Type B pancreatic cell (in vitro differentiated cells): ENCODE measurements around the gene XXYLT1. TPM values are rescaled to one million over a fixed set of nuclear protein-coding genes. Genes with fewer than 3 reads are reported as not detected.

Experiments
- DNase-seq: peaks from one replicate; pipeline ENCODE4 v3.0.0; 2021; ENCODE audit warnings: mixed read lengths; ENCODE audit not compliant: unreplicated experiment; ENCODE audit errors: extremely low spot score
- H3K27ac Mint-ChIP-seq: 2 replicates; pipeline ENCODE4 v1.8.0; 2021; ENCODE audit warnings: mild to moderate bottlenecking, mixed read lengths
- H3K27me3 Mint-ChIP-seq: 2 replicates; pipeline ENCODE4 v1.8.0; 2021; ENCODE audit warnings: mixed read lengths
- H3K36me3 Mint-ChIP-seq: 2 replicates; pipeline ENCODE4 v1.8.0; 2021; ENCODE audit warnings: mixed read lengths
- H3K4me1 Mint-ChIP-seq: one replicate; pipeline ENCODE4 v1.8.0; 2021; ENCODE audit warnings: mixed read lengths; ENCODE audit not compliant: unreplicated experiment
- H3K4me3 Mint-ChIP-seq: 2 replicates; pipeline ENCODE4 v1.8.0; 2021; ENCODE audit warnings: mild to moderate bottlenecking, mixed read lengths
- H3K9me3 Mint-ChIP-seq: 2 replicates; pipeline ENCODE4 v1.8.0; 2021; ENCODE audit warnings: mixed read lengths
- CTCF ChIP-seq: fragments of 200-600 bp; sonication (generic); conservative IDR thresholded peaks from 2 replicates; pipeline ENCODE4 v1.5.0; 2021; ENCODE audit warnings: antibody characterized with exemption, mild to moderate bottlenecking
- total RNA-seq: library from RNA; stranded (reverse); gene quantifications from 2 replicates; pipeline ENCODE4 v1.2.1, GENCODE V29; 2021; ENCODE audit warnings: low replicate concordance

XXYLT1 gene
- total RNA-seq, 1 donor from 2014 or later, result 27.0 TPM

DNA sequence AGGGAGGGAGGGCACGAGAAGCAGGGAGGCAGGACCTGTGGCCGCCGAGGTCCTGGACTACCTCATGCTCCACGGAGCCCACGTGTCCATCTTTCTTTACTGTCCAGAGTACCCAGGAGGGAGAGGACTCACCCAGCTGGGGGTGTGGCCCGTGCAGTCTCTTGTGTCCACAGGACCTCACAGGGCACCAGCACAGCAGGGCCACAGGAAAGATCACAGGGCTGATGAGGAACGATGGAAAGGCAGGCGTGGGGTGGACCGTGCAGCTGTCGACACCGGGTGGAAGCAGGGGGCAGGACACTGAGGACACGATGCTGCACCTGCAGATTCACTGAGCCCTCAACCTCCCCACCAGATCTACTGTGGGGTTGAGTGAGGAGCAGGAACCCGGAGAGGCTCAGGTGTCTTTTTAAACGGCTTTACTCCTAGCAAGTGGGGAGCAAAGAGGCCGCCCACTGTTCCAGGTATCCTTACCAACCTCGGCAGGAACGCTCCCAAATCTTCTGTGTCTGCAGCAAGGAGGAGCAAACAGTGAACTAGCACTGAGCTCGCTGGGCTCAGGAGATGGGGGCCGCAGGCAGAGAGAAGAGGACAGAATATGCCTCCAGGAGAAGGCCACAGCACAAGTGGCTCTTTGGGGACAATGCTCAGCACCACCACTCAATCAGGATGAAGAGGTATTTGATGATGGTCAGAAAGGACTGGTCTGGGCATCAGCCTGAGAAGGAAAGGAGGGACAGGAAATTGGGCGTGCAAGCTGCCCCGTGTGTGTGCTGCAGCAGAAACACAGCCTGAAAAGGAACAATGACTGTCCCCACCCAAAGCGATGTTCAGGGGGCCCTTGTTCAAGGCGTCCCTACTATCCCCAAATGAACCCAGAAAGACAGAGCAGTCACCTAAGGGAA, 198.8 kb downstream of the XXYLT1 start:
- H3K27me3 Mint-ChIP-seq, result no peaks in the 10 kb centered on the region

DNA sequence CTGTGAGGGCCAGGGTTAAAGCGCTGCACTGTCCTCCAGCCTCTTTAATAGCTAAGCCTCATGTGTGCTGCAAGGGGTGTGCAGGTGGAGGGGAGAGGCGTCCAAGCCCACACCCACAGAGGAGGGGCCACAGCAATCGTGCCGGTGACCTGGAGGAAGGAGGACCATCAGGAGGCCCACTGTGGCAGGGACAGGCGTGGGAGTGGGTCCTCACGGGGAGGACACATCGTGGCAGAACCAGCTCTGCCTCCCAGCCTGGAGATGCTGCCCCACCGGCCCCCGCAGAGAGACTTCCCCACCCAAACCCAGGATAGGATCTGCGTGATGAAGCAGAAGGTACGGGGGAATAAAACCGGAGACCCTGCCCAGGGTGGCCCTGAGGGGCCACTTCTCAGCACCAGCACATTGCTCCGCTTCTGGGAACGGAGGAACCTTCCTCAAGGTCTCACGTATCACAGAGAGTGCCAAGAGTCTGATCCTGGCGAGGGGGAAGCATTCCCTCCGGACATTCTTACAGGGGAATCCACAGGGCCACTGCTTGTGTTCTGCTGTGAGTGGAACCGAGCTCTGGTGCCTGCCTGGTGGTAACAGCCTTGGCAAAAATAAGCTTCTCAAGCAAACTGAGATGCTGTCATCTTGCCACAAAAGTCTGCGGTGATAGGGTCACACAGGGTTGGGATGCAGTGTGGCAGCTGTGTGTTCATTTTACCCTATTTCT, 199.8 kb downstream of the XXYLT1 start:
- Mint-ChIP-seq H3K9me3 (no peaks in the 10 kb centered on the region), H3K4me3 (no peak overlapping the region), H3K36me3 (peaks cover 15% of the 10 kb centered on the region), H3K27ac (no peak overlapping the region), H3K27me3 (no peaks in the 10 kb centered on the region), H3K4me1 (no peaks in the 10 kb centered on the region)
- no peak for TF ChIP-seq CTCF
- no peak for DNase-seq

More for the DNA sequence above, 198.8 kb downstream of the XXYLT1 start:
- no peak for TF ChIP-seq CTCF
- H3K4me1 Mint-ChIP-seq, result peaks cover 5% of the 10 kb centered on the region
- DNase-seq, result no peak
- peak overlapping the region; percentile 34 for H3K27ac Mint-ChIP-seq
- H3K9me3 Mint-ChIP-seq, result no peaks in the 10 kb centered on the region
- no peak overlapping the region for H3K4me3 Mint-ChIP-seq
- peaks cover 15% of the 10 kb centered on the region for H3K36me3 Mint-ChIP-seq

- Mint-ChIP-seq H3K27me3 (no peaks in the 10 kb centered on the region), H3K36me3 (peaks cover 15% of the 10 kb centered on the region), H3K4me3 (no peak overlapping the region), H3K4me1 (no peaks in the 10 kb centered on the region), H3K27ac (peak overlapping the region; percentile 26), H3K9me3 (no peaks in the 10 kb centered on the region)
- no peak for DNase-seq
- no peak for TF ChIP-seq CTCF
These were observed 200.6 kb downstream of the XXYLT1 start for GRCh38 chr3:195070336-195070735.

DNA sequence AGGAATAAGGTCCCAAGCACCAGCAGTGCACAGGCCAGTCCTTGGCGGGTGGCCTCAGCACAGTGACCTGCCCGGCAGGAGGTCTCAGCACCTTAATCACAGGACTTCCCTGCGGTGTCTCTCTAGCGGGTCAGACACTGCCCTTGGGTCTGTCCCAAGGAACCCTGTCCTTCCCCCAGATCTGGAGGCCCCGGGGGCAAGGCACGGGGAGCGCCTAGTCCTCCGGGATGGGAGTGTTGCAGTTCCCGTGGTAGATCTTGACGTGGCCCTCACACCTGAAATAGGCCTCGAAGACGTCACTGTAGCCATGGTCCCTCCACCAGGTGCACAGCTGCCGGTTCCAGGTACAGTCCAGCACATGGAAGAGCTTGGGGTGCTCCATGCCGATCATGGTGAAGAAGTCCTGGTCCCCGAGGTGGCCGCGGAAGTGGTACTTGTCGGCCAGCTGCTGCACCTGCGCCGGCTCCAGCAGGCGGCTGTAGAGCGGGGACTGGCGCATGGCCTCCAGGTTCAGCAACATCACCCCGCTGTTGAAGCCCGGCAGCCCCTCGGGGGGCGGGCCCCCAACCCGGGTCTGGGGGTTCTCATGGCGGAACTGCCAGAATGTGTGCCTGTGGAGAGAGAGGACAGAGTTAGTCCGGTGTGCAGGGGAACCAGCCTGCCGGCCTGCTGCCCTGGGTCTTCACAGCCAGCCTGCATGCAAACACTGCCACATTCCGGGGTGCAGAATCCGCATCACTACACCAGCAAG, 201.3 kb downstream of the XXYLT1 start:
- Mint-ChIP-seq H3K9me3 (no peaks in the 10 kb centered on the region), H3K4me3 (no peak overlapping the region), H3K36me3 (peaks cover 15% of the 10 kb centered on the region), H3K4me1 (no peaks in the 10 kb centered on the region), H3K27me3 (no peaks in the 10 kb centered on the region), H3K27ac (no peak overlapping the region)
- no peak for DNase-seq
- TF ChIP-seq CTCF, result no peak
